Spinal cord (tissue), 9 donors: ENCODE results near the gene ZMYM3. TPM values are rescaled to one million over a fixed set of nuclear protein-coding genes. Genes with fewer than 3 reads are reported as not detected.

Source experiments
- DNase-seq, 6 donors: peaks; one replicate each; pipeline versions ENCODE4 v3.0.0 to v3.0.0-alpha.2; 2013 to 2015; ENCODE audit warnings: low spot score in 6 of 6, low read depth in 4 of 6
- H3K27ac ChIP-seq: one replicate; pipeline ENCODE4 v1.5.1; 2013; ENCODE audit warnings: low read depth, low read length, control low read depth
- H3K27me3 ChIP-seq: one replicate; pipeline ENCODE4 v1.6.1; 2013; ENCODE audit warnings: low read length; ENCODE audit not compliant: control insufficient read depth, insufficient read depth
- H3K36me3 ChIP-seq: one replicate; pipeline ENCODE4 v1.6.1; 2013; ENCODE audit warnings: low read length; ENCODE audit not compliant: control insufficient read depth, insufficient read depth
- H3K4me1 ChIP-seq: one replicate; pipeline ENCODE4 v1.6.1; 2013; ENCODE audit warnings: low read length; ENCODE audit not compliant: control insufficient read depth, insufficient read depth
- H3K4me3 ChIP-seq: one replicate; pipeline ENCODE4 v1.5.1; 2013; ENCODE audit warnings: low read depth, low read length, control low read depth
- H3K9me3 ChIP-seq: one replicate; pipeline ENCODE4 v1.6.1; 2013; ENCODE audit warnings: low read length; ENCODE audit not compliant: control insufficient read depth, insufficient read depth
- polyA plus RNA-seq, 2 donors: library from polyadenylated mRNA; unstranded; fragments of 120-200 nt; gene quantifications; one replicate each; pipeline ENCODE4 v1.2.1, GENCODE V29; 2013; ENCODE audit not compliant: insufficient read length in 2 of 2
- total RNA-seq, 2 donors: library from RNA; depleted of rRNA in 1 of 2; stranded (reverse); fragments of 120-200 nt in 1 of 2; fragments of >200 nt in 1 of 2; gene quantifications; one replicate each; pipeline versions ENCODE4 v1.2.3 to v1.2.4, GENCODE V29; 2013 to 2014

ZMYM3 gene
- total and polyA plus RNA-seq, 4 donors = 26.4 to 54.2 (median 39.6) TPM

GRCh38 chrX:71191248-71191647 is 62.7 kb downstream of the ZMYM3 start:
- no peak for DNase-seq
- no peak overlapping the region for H3K27ac ChIP-seq
- no peaks in the 10 kb centered on the region for H3K4me1 ChIP-seq
- H3K27me3 ChIP-seq = no peaks in the 10 kb centered on the region
- no peaks in the 10 kb centered on the region for H3K36me3 ChIP-seq
- no peaks in the 10 kb centered on the region for H3K9me3 ChIP-seq
- no peak overlapping the region for H3K4me3 ChIP-seq

Other genes starting within 250 kb of the ZMYM3 start
- gene SNX12, start 185.8 kb downstream of the ZMYM3 start, total RNA-seq = 10 to 100 TPM; 58.7 to 59.8 TPM
- 10 to 100 TPM; 71.9 to 74.6 TPM for gene SNX12, start 185.8 kb downstream of the ZMYM3 start, polyA plus RNA-seq
- gene FOXO4, start 158.3 kb downstream of the ZMYM3 start, total RNA-seq = 10 to 100 TPM; 10.3 to 10.5 TPM
- 10 to 100 TPM; 15.1 to 19.0 TPM for gene FOXO4, start 158.3 kb downstream of the ZMYM3 start, polyA plus RNA-seq
- gene CXorf65, start 147.4 kb downstream of the ZMYM3 start, total RNA-seq = not detected
- not detected for gene CXorf65, start 147.4 kb downstream of the ZMYM3 start, polyA plus RNA-seq
- 1 to 10 TPM in 1 of 2 donors, under 1 TPM in 1; 0.22 to 4.5 TPM for gene IL2RG, start 142.6 kb downstream of the ZMYM3 start, total RNA-seq
- under 1 TPM; 0.93 to 0.95 TPM for gene IL2RG, start 142.6 kb downstream of the ZMYM3 start, polyA plus RNA-seq
- 10 to 100 TPM; 23.4 to 26.0 TPM for gene MED12, start 135.5 kb downstream of the ZMYM3 start, total RNA-seq
- 10 to 100 TPM; 33.8 to 39.7 TPM for gene MED12, start 135.5 kb downstream of the ZMYM3 start, polyA plus RNA-seq
- gene NLGN3, start 109.3 kb downstream of the ZMYM3 start, total RNA-seq = 10 to 100 TPM; 31.2 to 34.4 TPM
- 100 to 1,000 TPM; 127 to 148 TPM for gene NLGN3, start 109.3 kb downstream of the ZMYM3 start, polyA plus RNA-seq
- gene GJB1, start 30.9 kb downstream of the ZMYM3 start, total RNA-seq = 1 to 10 TPM; 2.5 to 5.3 TPM
- 1 to 10 TPM; 2.4 to 3.0 TPM for gene GJB1, start 30.9 kb downstream of the ZMYM3 start, polyA plus RNA-seq
- gene NONO, start 29.5 kb upstream of the ZMYM3 start, total RNA-seq = 100 to 1,000 TPM; 236 to 435 TPM
- gene NONO, start 29.5 kb upstream of the ZMYM3 start, polyA plus RNA-seq = 100 to 1,000 TPM; 354 to 399 TPM
- 1 to 10 TPM in 1 of 2 donors, under 1 TPM in 1; 0.99 to 1.5 TPM for gene ITGB1BP2, start 47.6 kb upstream of the ZMYM3 start, total RNA-seq
- gene ITGB1BP2, start 47.6 kb upstream of the ZMYM3 start, polyA plus RNA-seq = 1 to 10 TPM; 1.2 to 2.1 TPM
- 10 to 100 TPM; 42.6 to 53.6 TPM for gene TAF1, start 112.2 kb upstream of the ZMYM3 start, total RNA-seq
- 10 to 100 TPM; 26.3 to 29.1 TPM for gene TAF1, start 112.2 kb upstream of the ZMYM3 start, polyA plus RNA-seq